ENCODE data around the gene CHRNA5. TPM values are rescaled to one million over a fixed set of nuclear protein-coding genes. Genes with fewer than 3 reads are reported as not detected.

Gene CHRNA5
- total and polyA plus RNA-seq, 4 donors = 0.25 to 1.6 (median 0.62) TPM

GRCh38 chr15:78573416-78573815 is 8.1 kb downstream of the CHRNA5 start:
- 54 to 68% methylated on average over 4 of the region's 4 CpGs for WGBS, 2 donors
- intact Hi-C loops (cut with DNase I) = no loop called here

GRCh38 chr15:78574944-78575343 is 9.6 kb downstream of the CHRNA5 start:
- Histone ChIP-seq H3K27ac (ENCODE audit: low read depth in 1 of 2, low read length in 2 of 2) (no peak overlapping the region), H3K36me3 (ENCODE audit: control insufficient read depth in 1 of 2, insufficient read depth in 2 of 2, low read length in 1 of 2) (no peaks in the 10 kb centered on the region), H3K4me3 (ENCODE audit: low read length in 2 of 2) (no peak overlapping the region), H3K27me3 (ENCODE audit: control insufficient read depth in 1 of 2, insufficient read depth in 2 of 2, low read length in 1 of 2) (no peaks in the 10 kb centered on the region), H3K4me1 (ENCODE audit: control insufficient read depth in 1 of 2, insufficient read depth in 2 of 2, low read length in 2 of 2) (no peaks in the 10 kb centered on the region), H3K9me3 (ENCODE audit: control insufficient read depth, low read length) (no peaks in the 10 kb centered on the region)
- ATAC-seq (ENCODE audit: low FRiP score) (no peak), DNase-seq (no peak)
- WGBS, 2 donors = 90 to 100% methylated on average over 1 of the region's 1 CpG
- intact Hi-C loops (cut with DNase I) = no loop called here

More at GRCh38 chr15:78573416-78573815, 8.1 kb downstream of the CHRNA5 start:
- H3K9me3 ChIP-seq (ENCODE audit: control insufficient read depth, low read length) = no peaks in the 10 kb centered on the region
- H3K27ac ChIP-seq (ENCODE audit: low read depth in 1 of 2, low read length in 2 of 2) = no peak overlapping the region
- no peak for ATAC-seq (ENCODE audit: low FRiP score)
- no peak for DNase-seq
- no peaks in the 10 kb centered on the region for H3K36me3 ChIP-seq (ENCODE audit: control insufficient read depth in 1 of 2, insufficient read depth in 2 of 2, low read length in 1 of 2)
- H3K27me3 ChIP-seq (ENCODE audit: control insufficient read depth in 1 of 2, insufficient read depth in 2 of 2, low read length in 1 of 2) = no peaks in the 10 kb centered on the region
- no peak overlapping the region for H3K4me3 ChIP-seq (ENCODE audit: low read length in 2 of 2)
- H3K4me1 ChIP-seq (ENCODE audit: control insufficient read depth in 1 of 2, insufficient read depth in 2 of 2, low read length in 2 of 2) = no peaks in the 10 kb centered on the region

DNA sequence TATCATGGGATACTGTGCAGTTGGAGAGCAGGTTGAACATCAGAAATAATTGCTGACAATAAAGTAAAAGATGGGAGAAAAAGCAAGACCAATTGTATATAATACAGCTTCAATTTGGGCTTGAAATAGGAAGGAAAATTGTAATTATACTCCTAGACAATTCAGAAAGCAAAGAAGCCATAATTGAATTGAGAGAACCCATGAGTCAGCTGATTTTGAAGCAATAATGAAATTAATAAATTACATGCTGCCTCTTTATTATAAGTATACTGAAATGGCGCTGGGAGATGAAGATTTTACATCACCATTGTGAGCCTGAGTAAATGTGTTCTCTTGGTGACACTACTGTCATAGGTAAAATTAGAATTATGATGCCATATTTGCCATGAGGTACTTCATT is 32.3 kb downstream of the CHRNA5 start:
- no peaks in the 10 kb centered on the region for H3K9me3 ChIP-seq (ENCODE audit: control insufficient read depth, low read length)
- no peaks in the 10 kb centered on the region for H3K27me3 ChIP-seq (ENCODE audit: control insufficient read depth in 1 of 2, insufficient read depth in 2 of 2, low read length in 1 of 2)
- H3K4me3 ChIP-seq (ENCODE audit: low read length in 2 of 2) = no peak overlapping the region
- WGBS, 2 donors = 88 to 93% methylated on average over 1 of the region's 1 CpG
- DNase-seq = no peak
- H3K36me3 ChIP-seq (ENCODE audit: control insufficient read depth in 1 of 2, insufficient read depth in 2 of 2, low read length in 1 of 2) = no peaks in the 10 kb centered on the region
- intact Hi-C loops (cut with DNase I) = no loop called here
- no peak for ATAC-seq (ENCODE audit: low FRiP score)
- H3K4me1 ChIP-seq (ENCODE audit: control insufficient read depth in 1 of 2, insufficient read depth in 2 of 2, low read length in 2 of 2) = no peaks in the 10 kb centered on the region
- H3K27ac ChIP-seq (ENCODE audit: low read depth in 1 of 2, low read length in 2 of 2) = no peak overlapping the region

DNA sequence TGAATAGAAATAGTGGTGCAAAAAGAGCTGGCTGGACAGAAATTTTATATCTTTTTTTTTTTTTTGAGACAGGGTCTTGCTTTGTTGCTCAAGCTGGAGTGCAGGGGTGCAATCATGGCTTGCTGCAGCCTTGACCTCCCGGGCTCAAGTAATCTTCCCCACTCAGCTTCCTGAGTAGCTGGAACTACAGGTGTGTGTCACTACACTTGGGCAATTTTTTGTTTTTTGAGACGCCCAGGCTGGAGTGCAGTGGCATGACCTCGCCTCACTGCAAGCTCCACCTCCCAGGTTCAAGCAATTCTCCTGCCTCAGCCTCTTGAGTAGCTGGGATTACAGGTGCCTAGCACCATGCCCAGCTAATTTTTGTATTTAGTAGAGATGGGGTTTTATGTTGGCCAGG is 33.0 kb downstream of the CHRNA5 start:
- intact Hi-C loops (cut with DNase I) = no loop called here
- H3K27ac ChIP-seq (ENCODE audit: low read depth in 1 of 2, low read length in 2 of 2) = no peak overlapping the region
- no peaks in the 10 kb centered on the region for H3K9me3 ChIP-seq (ENCODE audit: control insufficient read depth, low read length)
- no peak for ATAC-seq (ENCODE audit: low FRiP score)
- DNase-seq = no peak
- no peaks in the 10 kb centered on the region for H3K4me1 ChIP-seq (ENCODE audit: control insufficient read depth in 1 of 2, insufficient read depth in 2 of 2, low read length in 2 of 2)
- no peak overlapping the region for H3K4me3 ChIP-seq (ENCODE audit: low read length in 2 of 2)
- H3K36me3 ChIP-seq (ENCODE audit: control insufficient read depth in 1 of 2, insufficient read depth in 2 of 2, low read length in 1 of 2) = no peaks in the 10 kb centered on the region
- H3K27me3 ChIP-seq (ENCODE audit: control insufficient read depth in 1 of 2, insufficient read depth in 2 of 2, low read length in 1 of 2) = no peaks in the 10 kb centered on the region
- 83 to 88% methylated on average over 3 of the region's 3 CpGs for WGBS, 2 donors

DNA sequence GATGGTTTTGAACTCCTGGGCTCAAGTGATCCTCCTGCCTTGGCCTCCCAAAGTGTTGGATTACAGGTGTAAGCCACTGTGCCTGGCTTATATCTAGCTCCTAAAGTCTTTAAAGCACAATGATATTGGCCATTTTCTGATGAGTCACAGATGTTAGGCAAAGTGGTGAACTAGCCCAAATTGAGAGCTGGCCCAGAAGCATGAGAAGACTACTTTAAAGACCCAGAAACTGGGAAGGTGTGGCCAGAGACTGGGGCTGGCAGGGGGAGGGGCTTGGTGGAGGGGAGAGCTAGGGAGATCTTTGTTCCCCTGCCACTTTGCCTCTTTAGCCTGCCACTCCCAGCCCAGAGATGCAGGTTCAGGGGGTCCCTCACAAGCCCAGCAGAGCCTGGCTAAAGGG is 33.9 kb downstream of the CHRNA5 start:
- intact Hi-C loops (cut with DNase I) = no loop called here
- Histone ChIP-seq H3K27me3 (ENCODE audit: control insufficient read depth in 1 of 2, insufficient read depth in 2 of 2, low read length in 1 of 2) (no peaks in the 10 kb centered on the region), H3K27ac (ENCODE audit: low read depth in 1 of 2, low read length in 2 of 2) (no peak overlapping the region), H3K9me3 (ENCODE audit: control insufficient read depth, low read length) (no peaks in the 10 kb centered on the region), H3K4me1 (ENCODE audit: control insufficient read depth in 1 of 2, insufficient read depth in 2 of 2, low read length in 2 of 2) (no peaks in the 10 kb centered on the region), H3K4me3 (ENCODE audit: low read length in 2 of 2) (no peak overlapping the region), H3K36me3 (ENCODE audit: control insufficient read depth in 1 of 2, insufficient read depth in 2 of 2, low read length in 1 of 2) (no peaks in the 10 kb centered on the region)
- DNase-seq (no peak), ATAC-seq (ENCODE audit: low FRiP score) (no peak)

- Histone ChIP-seq H3K9me3 (ENCODE audit: control insufficient read depth, low read length) (no peaks in the 10 kb centered on the region), H3K4me3 (ENCODE audit: low read length in 2 of 2) (no peak overlapping the region), H3K27me3 (ENCODE audit: control insufficient read depth in 1 of 2, insufficient read depth in 2 of 2, low read length in 1 of 2) (no peaks in the 10 kb centered on the region), H3K27ac (ENCODE audit: low read depth in 1 of 2, low read length in 2 of 2) (no peak overlapping the region), H3K36me3 (ENCODE audit: control insufficient read depth in 1 of 2, insufficient read depth in 2 of 2, low read length in 1 of 2) (no peaks in the 10 kb centered on the region), H3K4me1 (ENCODE audit: control insufficient read depth in 1 of 2, insufficient read depth in 2 of 2, low read length in 2 of 2) (no peaks in the 10 kb centered on the region)
- no peak for DNase-seq
- WGBS, 2 donors = 53 to 58% methylated on average over 3 of the region's 3 CpGs
- ATAC-seq (ENCODE audit: low FRiP score) = no peak
- intact Hi-C loops (cut with DNase I) = no loop called here
Measured at GRCh38 chr15:78603467-78603866, 38.1 kb downstream of the CHRNA5 start.

DNA sequence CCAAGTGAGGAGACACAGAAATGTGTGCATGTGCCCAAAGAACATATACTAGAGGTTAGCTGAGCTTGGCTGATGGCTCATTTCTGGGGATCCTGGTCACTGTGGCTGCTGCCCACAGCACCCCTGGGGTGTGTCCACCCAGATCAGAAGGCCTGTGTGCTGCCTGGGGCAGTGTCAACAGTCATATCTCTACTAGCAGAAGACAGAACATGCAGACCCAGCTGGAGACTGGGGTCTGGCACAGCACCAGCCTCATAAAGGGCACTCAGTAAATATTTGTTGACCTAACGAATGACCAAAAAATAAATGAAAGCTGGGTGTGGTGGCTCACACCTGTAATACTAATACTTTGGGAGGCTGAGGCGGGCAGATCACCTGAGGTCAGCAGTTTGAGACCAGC is 39.1 kb downstream of the CHRNA5 start:
- 93 to 98% methylated on average over 2 of the region's 2 CpGs for WGBS, 2 donors
- no peak for ATAC-seq (ENCODE audit: low FRiP score)
- Histone ChIP-seq H3K4me1 (ENCODE audit: control insufficient read depth in 1 of 2, insufficient read depth in 2 of 2, low read length in 2 of 2) (no peaks in the 10 kb centered on the region), H3K9me3 (ENCODE audit: control insufficient read depth, low read length) (no peaks in the 10 kb centered on the region), H3K4me3 (ENCODE audit: low read length in 2 of 2) (no peak overlapping the region), H3K27ac (ENCODE audit: low read depth in 1 of 2, low read length in 2 of 2) (no peak overlapping the region), H3K36me3 (ENCODE audit: control insufficient read depth in 1 of 2, insufficient read depth in 2 of 2, low read length in 1 of 2) (no peaks in the 10 kb centered on the region), H3K27me3 (ENCODE audit: control insufficient read depth in 1 of 2, insufficient read depth in 2 of 2, low read length in 1 of 2) (no peaks in the 10 kb centered on the region)
- no peak for DNase-seq
- intact Hi-C loops (cut with DNase I) = no loop called here

DNA sequence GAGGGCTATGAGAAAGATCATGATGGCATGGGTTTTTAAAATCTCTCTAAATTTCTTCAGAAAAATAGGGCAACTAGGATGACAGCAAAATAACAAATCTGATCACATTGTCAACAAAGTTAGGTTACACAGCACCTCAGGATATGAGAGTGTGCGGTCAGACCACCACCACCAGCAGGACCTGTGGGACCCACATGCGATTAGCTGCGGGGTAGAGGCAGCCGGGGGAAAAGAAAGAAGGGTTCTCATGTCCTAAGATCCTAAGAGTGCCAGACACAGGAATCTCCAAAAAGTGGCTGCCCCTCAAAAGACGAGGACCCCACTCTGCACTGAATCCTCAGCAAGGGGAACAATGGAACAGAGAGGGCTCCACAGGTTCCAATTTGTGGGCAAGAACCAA is 39.9 kb downstream of the CHRNA5 start:
- ATAC-seq (ENCODE audit: low FRiP score) = no peak
- WGBS, 2 donors = 89 to 91% methylated on average over 5 of the region's 5 CpGs
- no peaks in the 10 kb centered on the region for H3K4me1 ChIP-seq (ENCODE audit: control insufficient read depth in 1 of 2, insufficient read depth in 2 of 2, low read length in 2 of 2)
- intact Hi-C loops (cut with DNase I) = no loop called here
- H3K4me3 ChIP-seq (ENCODE audit: low read length in 2 of 2) = no peak overlapping the region
- H3K27ac ChIP-seq (ENCODE audit: low read depth in 1 of 2, low read length in 2 of 2) = no peak overlapping the region
- no peaks in the 10 kb centered on the region for H3K27me3 ChIP-seq (ENCODE audit: control insufficient read depth in 1 of 2, insufficient read depth in 2 of 2, low read length in 1 of 2)
- H3K36me3 ChIP-seq (ENCODE audit: control insufficient read depth in 1 of 2, insufficient read depth in 2 of 2, low read length in 1 of 2) = no peaks in the 10 kb centered on the region
- DNase-seq = no peak
- no peaks in the 10 kb centered on the region for H3K9me3 ChIP-seq (ENCODE audit: control insufficient read depth, low read length)

DNA sequence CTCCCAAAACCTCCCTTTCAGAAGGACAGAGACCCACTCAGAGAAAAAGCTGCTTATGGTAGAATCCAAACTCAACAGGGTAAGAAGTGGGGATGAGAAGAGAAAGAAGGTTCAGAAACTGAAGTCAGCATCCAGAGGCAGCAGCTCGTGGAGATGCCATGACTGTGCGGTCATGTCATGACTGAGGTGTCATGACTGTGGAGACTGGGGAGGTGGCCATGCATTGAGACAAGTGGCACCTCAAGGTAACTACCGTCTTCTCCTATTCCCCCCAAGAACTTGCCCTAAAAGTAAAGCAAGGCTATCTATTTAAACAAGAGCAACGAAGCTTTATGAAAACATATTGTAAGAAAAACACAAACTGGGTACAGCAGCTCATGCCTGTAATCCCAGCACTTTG is 40.4 kb downstream of the CHRNA5 start:
- no peak overlapping the region for H3K4me3 ChIP-seq (ENCODE audit: low read length in 2 of 2)
- intact Hi-C loops (cut with DNase I) = no loop called here
- no peak for DNase-seq
- no peaks in the 10 kb centered on the region for H3K36me3 ChIP-seq (ENCODE audit: control insufficient read depth in 1 of 2, insufficient read depth in 2 of 2, low read length in 1 of 2)
- ATAC-seq (ENCODE audit: low FRiP score) = no peak
- H3K4me1 ChIP-seq (ENCODE audit: control insufficient read depth in 1 of 2, insufficient read depth in 2 of 2, low read length in 2 of 2) = no peaks in the 10 kb centered on the region
- no peaks in the 10 kb centered on the region for H3K9me3 ChIP-seq (ENCODE audit: control insufficient read depth, low read length)
- H3K27me3 ChIP-seq (ENCODE audit: control insufficient read depth in 1 of 2, insufficient read depth in 2 of 2, low read length in 1 of 2) = no peaks in the 10 kb centered on the region
- no peak overlapping the region for H3K27ac ChIP-seq (ENCODE audit: low read depth in 1 of 2, low read length in 2 of 2)
- WGBS, 2 donors = 79 to 90% methylated on average over 4 of the region's 4 CpGs

Data from aorta (tissue), 5 donors.